Right atrium auricular region (tissue), 2 donors: ENCODE measurements around the gene UBA5. TPM values are rescaled to one million over a fixed set of nuclear protein-coding genes. Genes with fewer than 3 reads are reported as not detected.

ENCODE experiments used
- DNase-seq: peaks from one replicate; pipeline ENCODE4 v3.0.0-alpha.2; 2019; ENCODE audit warnings: low spot score
- H3K27ac ChIP-seq, 2 donors: fragments of 200-600 bp; sonication (generic); 1 replicate in 1 of 2; 2 replicates in 1 of 2; pipeline ENCODE4 v1.5.1; 2016 to 2019
- H3K27me3 ChIP-seq, 2 donors: fragments of 200-600 bp; sonication (generic); one replicate each; pipeline versions ENCODE4 v1.5.1 to v1.6.0; 2017 to 2019
- H3K36me3 ChIP-seq: fragments of 200-600 bp; sonication (generic); one replicate; pipeline ENCODE4 v1.5.1; 2016
- H3K4me1 ChIP-seq, 2 donors: fragments of 200-600 bp; sonication (generic); one replicate each; pipeline versions ENCODE4 v1.5.1 to v1.6.0; 2017 to 2019
- H3K4me3 ChIP-seq, 2 donors: fragments of 200-600 bp; sonication (generic); 1 replicate in 1 of 2; 2 replicates in 1 of 2; pipeline ENCODE4 v1.5.1; 2017 to 2019; ENCODE audit warnings: mild to moderate bottlenecking in 1 of 2, moderate library complexity in 1 of 2
- H3K9me3 ChIP-seq, 2 donors: fragments of 200-600 bp; sonication (generic); one replicate each; pipeline ENCODE4 v1.5.1; 2019
- CTCF ChIP-seq, 2 donors: fragments of 200-600 bp; sonication (generic); IDR thresholded peaks; one replicate each; pipeline ENCODE4 v1.5.1; 2019; ENCODE audit warnings: antibody characterized with exemption in 2 of 2
- total RNA-seq, 2 donors: library from RNA; depleted of rRNA; stranded (reverse); fragments of >200 nt; gene quantifications; one replicate each; pipeline ENCODE4 v1.1.0, GENCODE V29; 2016

UBA5 gene
- total RNA-seq, 2 donors from 2014 or later = 23.3 to 27.1 TPM

GRCh38 chr3:132679911-132680310, 19.8 kb downstream of the UBA5 start:
- Histone ChIP-seq H3K27me3 (no peaks in the 10 kb centered on the region), H3K36me3 (peaks cover 62% of the 10 kb centered on the region), H3K27ac (no peak overlapping the region), H3K4me3 (no peak overlapping the region), H3K9me3 (no peaks in the 10 kb centered on the region), H3K4me1 (no peaks in the 10 kb centered on the region)
- TF ChIP-seq CTCF (IDR thresholded peaks at IDR 0.05) = no peak
- no peak for DNase-seq

- Histone ChIP-seq H3K4me1 (no peaks in the 10 kb centered on the region), H3K27ac (no peak overlapping the region), H3K4me3 (no peak overlapping the region), H3K9me3 (no peaks in the 10 kb centered on the region), H3K36me3 (peaks cover 74% of the 10 kb centered on the region), H3K27me3 (no peaks in the 10 kb centered on the region)
- no peak for DNase-seq
- no peak for TF ChIP-seq CTCF (IDR thresholded peaks at IDR 0.05)
Observed at GRCh38 chr3:132681421-132681820, 21.3 kb downstream of the UBA5 start.

GRCh38 chr3:132682201-132682600, 22.1 kb downstream of the UBA5 start:
- Histone ChIP-seq H3K27ac (no peak overlapping the region), H3K27me3 (no peaks in the 10 kb centered on the region), H3K36me3 (peaks cover 66% of the 10 kb centered on the region), H3K4me3 (no peak overlapping the region), H3K9me3 (no peaks in the 10 kb centered on the region), H3K4me1 (no peaks in the 10 kb centered on the region)
- TF ChIP-seq CTCF (IDR thresholded peaks at IDR 0.05) = no peak
- no peak for DNase-seq

GRCh38 chr3:132690040-132690439, 29.9 kb downstream of the UBA5 start:
- H3K27ac ChIP-seq = peak overlapping the region in 1 of 2 donors; percentile 21
- TF ChIP-seq CTCF (IDR thresholded peaks at IDR 0.05) = no peak

GRCh38 chr3:132694991-132695390, 34.9 kb downstream of the UBA5 start:
- no peak for TF ChIP-seq CTCF (IDR thresholded peaks at IDR 0.05)
- Histone ChIP-seq H3K4me1 (no peaks in the 10 kb centered on the region), H3K27ac (no peak overlapping the region), H3K36me3 (peaks cover 71% of the 10 kb centered on the region), H3K9me3 (no peaks in the 10 kb centered on the region), H3K27me3 (no peaks in the 10 kb centered on the region), H3K4me3 (no peak overlapping the region)
- DNase-seq = no peak

More at GRCh38 chr3:132690040-132690439, 29.9 kb downstream of the UBA5 start:
- H3K4me1 ChIP-seq = no peaks in the 10 kb centered on the region
- DNase-seq = no peak
- no peak overlapping the region for H3K4me3 ChIP-seq
- no peaks in the 10 kb centered on the region for H3K27me3 ChIP-seq
- peaks cover 70% of the 10 kb centered on the region for H3K36me3 ChIP-seq
- H3K9me3 ChIP-seq = no peaks in the 10 kb centered on the region

GRCh38 chr3:132695422-132695821, 35.3 kb downstream of the UBA5 start:
- no peak for DNase-seq
- peaks cover 74% of the 10 kb centered on the region for H3K36me3 ChIP-seq
- no peak overlapping the region for H3K4me3 ChIP-seq
- H3K4me1 ChIP-seq = no peaks in the 10 kb centered on the region
- H3K9me3 ChIP-seq = no peaks in the 10 kb centered on the region
- TF ChIP-seq CTCF (IDR thresholded peaks at IDR 0.05) = no peak
- no peaks in the 10 kb centered on the region for H3K27me3 ChIP-seq
- no peak overlapping the region for H3K27ac ChIP-seq
